ENCODE results near the gene SLC9A3.

DNA sequence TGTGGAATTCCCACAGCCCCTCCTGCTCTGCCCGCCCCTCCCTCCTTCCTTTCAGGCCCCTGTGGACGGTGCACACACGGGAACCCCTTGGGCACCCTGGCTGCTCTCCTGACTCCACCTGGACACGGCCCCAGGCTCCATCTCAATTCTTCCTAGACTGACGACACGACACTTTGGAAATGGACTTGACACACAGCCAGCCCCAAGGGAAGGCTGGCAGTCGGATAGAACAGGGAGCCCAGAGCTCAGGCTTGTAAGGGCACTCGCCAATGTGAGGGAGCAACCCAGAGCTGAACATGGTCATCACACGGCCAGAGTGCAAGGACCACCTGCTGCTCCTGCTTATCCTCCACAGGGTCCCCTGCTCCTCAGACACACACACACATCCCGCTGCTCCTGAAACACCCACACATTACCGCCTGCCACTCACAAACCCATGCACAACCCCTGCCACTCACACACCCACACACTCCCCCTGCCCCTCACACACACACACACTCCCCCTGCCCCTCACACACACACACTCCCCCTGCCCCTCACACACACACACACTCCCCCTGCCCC lies 8.9 kb downstream of the SLC9A3 start:
- TF ChIP-seq NRF1 (IDR thresholded peaks at IDR 0.05; ENCODE audit: low read depth, low read length) (no peak), EP300 (IDR thresholded peaks at IDR 0.05; ENCODE audit: borderline replicate concordance in 1 of 2, low read depth in 1 of 2, low read length in 1 of 2) (no peak), RCOR1 (IDR thresholded peaks at IDR 0.05; ENCODE audit: low read length) (no peak), RAD21 (IDR thresholded peaks at IDR 0.05; ENCODE audit: low read length) (no peak)
- TF ChIP-seq, protein P1, sequence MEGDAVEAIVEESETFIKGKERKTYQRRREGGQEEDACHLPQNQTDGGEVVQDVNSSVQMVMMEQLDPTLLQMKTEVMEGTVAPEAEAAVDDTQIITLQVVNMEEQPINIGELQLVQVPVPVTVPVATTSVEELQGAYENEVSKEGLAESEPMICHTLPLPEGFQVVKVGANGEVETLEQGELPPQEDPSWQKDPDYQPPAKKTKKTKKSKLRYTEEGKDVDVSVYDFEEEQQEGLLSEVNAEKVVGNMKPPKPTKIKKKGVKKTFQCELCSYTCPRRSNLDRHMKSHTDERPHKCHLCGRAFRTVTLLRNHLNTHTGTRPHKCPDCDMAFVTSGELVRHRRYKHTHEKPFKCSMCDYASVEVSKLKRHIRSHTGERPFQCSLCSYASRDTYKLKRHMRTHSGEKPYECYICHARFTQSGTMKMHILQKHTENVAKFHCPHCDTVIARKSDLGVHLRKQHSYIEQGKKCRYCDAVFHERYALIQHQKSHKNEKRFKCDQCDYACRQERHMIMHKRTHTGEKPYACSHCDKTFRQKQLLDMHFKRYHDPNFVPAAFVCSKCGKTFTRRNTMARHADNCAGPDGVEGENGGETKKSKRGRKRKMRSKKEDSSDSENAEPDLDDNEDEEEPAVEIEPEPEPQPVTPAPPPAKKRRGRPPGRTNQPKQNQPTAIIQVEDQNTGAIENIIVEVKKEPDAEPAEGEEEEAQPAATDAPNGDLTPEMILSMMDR (IDR thresholded peaks at IDR 0.05), result no peak
- TF ChIP-seq, protein P2, sequence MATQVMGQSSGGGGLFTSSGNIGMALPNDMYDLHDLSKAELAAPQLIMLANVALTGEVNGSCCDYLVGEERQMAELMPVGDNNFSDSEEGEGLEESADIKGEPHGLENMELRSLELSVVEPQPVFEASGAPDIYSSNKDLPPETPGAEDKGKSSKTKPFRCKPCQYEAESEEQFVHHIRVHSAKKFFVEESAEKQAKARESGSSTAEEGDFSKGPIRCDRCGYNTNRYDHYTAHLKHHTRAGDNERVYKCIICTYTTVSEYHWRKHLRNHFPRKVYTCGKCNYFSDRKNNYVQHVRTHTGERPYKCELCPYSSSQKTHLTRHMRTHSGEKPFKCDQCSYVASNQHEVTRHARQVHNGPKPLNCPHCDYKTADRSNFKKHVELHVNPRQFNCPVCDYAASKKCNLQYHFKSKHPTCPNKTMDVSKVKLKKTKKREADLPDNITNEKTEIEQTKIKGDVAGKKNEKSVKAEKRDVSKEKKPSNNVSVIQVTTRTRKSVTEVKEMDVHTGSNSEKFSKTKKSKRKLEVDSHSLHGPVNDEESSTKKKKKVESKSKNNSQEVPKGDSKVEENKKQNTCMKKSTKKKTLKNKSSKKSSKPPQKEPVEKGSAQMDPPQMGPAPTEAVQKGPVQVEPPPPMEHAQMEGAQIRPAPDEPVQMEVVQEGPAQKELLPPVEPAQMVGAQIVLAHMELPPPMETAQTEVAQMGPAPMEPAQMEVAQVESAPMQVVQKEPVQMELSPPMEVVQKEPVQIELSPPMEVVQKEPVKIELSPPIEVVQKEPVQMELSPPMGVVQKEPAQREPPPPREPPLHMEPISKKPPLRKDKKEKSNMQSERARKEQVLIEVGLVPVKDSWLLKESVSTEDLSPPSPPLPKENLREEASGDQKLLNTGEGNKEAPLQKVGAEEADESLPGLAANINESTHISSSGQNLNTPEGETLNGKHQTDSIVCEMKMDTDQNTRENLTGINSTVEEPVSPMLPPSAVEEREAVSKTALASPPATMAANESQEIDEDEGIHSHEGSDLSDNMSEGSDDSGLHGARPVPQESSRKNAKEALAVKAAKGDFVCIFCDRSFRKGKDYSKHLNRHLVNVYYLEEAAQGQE (IDR thresholded peaks at IDR 0.05; ENCODE audit: low read depth, low read length), result no peak
